ENCODE data around the gene CDK8.

CDK8 gene

DNA sequence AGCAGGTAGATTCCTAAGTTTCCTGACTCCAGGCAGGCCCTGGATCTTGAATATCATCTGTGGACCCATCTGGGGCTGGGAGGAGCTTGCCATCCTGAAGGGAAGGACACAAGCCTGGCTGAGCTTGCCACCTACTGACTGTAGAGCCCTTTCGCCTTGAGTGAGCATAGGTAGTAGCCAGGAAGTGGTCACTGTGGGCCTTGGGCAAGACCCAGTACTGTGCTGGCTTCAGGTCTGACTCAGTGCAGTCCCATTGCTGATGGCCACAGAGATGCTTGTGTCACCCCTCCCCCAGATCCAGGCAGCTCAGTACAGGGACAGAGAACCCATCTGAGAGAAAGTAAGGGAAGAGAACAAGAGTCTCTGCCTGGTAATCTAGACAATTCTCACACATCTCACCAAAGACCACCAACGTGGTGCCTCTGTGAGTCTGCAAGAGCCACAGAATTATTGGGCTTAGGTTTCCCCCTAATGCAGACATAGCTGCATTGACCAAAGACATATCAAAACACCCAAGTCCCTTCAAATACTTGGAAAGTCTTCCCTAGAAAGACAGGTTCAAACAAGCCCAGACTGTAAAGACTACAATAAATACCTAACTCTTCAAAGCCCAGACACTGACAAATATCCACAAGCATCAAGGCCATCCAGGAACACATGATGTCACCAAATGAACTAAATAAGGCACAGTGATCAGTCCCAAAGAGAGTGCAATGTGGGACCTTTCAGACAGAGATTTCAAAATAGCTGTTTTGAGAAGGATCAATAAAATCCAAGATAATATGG lies 195.3 kb downstream of the CDK8 start:
- no peak for DNase-seq

All from NCI-H1048 (cell line).